Fibroblast of lung (primary cell): Measurements from ENCODE around the gene CPNE6.

ENCODE experiments used
- EZH2 ChIP-seq: IDR thresholded peaks from 2 replicates; pipeline ENCODE4 v1.5.1; 2012; ENCODE audit warnings: low read length, control low read depth, mild to moderate bottlenecking; ENCODE audit errors: missing control alignments
- TF ChIP-seq, protein P1 (sequence below), 2 donors: IDR thresholded peaks in 1 of 2; conservative IDR thresholded peaks in 1 of 2; 1 replicate in 1 of 2; 2 replicates in 1 of 2; pipeline ENCODE4 v1.5.1; 2011 to 2012; ENCODE audit warnings: low read length in 2 of 2, control low read depth in 1 of 2, inconsistent platforms in 1 of 2, low read depth in 1 of 2, mild to moderate bottlenecking in 1 of 2

DNA sequence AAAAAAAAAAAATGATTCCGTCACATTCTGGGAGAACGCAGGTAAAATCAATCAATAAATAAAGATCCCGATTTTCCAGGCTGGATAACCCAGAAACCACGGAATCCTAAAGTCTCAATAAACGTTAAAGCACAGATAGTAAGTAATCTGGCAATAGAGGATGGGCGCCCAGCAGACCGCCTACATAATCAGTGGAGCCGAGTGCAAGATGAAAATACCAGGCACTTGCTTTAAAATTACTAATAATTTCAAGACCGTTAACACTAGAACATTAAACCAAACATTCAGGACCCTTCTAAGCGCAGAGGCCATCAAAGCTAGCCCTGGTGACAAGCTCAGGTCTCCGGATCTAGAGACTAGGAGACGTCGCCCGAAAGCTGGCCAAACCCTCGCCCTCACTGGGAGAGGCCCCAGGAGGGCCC, 42.0 kb downstream of the CPNE6 start:
- TF ChIP-seq, protein P1, sequence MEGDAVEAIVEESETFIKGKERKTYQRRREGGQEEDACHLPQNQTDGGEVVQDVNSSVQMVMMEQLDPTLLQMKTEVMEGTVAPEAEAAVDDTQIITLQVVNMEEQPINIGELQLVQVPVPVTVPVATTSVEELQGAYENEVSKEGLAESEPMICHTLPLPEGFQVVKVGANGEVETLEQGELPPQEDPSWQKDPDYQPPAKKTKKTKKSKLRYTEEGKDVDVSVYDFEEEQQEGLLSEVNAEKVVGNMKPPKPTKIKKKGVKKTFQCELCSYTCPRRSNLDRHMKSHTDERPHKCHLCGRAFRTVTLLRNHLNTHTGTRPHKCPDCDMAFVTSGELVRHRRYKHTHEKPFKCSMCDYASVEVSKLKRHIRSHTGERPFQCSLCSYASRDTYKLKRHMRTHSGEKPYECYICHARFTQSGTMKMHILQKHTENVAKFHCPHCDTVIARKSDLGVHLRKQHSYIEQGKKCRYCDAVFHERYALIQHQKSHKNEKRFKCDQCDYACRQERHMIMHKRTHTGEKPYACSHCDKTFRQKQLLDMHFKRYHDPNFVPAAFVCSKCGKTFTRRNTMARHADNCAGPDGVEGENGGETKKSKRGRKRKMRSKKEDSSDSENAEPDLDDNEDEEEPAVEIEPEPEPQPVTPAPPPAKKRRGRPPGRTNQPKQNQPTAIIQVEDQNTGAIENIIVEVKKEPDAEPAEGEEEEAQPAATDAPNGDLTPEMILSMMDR (conservative IDR thresholded peaks at IDR 0.05 in 1 of 2, IDR thresholded peaks at IDR 0.05 in 1 of 2; ENCODE audit: low read depth in 1 of 2, low read length in 2 of 2), result no peak
- no peak for TF ChIP-seq EZH2
